Raji (cell line): Measurements from ENCODE around the gene SMTNL2.

Experiments
- POLR2A ChIP-seq: IDR thresholded peaks from 2 replicates; pipeline ENCODE4 v1.6.1; 2011; ENCODE audit warnings: low read depth, low read length, control low read depth; ENCODE audit not compliant: insufficient read depth

The SMTNL2 gene

GRCh38 chr17:4586043-4586442, 1.7 kb downstream of the SMTNL2 start:
- no peak for TF ChIP-seq POLR2A

- no peak for TF ChIP-seq POLR2A
Observed at GRCh38 chr17:4587195-4587594, 2.9 kb downstream of the SMTNL2 start.

DNA sequence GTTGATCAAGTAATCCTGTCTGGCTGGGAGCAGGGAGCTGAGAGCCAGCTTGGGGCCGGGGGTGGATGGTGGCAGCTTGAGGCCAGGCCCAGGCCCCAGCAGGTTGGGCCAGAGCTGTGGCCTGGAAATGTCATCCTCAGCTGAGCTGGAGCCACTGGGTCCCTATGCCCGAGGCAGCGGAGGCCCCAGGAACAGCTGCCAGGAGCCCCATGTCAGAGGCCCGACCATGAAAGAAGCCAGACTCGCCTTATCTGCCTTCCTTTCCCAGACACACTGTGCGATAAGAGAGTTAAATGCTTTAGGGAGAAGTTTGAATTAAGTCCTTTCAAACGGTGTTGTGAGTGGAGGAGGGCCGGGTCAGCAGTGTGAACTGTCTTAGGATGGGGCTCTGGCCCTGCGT, 3.5 kb downstream of the SMTNL2 start:
- no peak for TF ChIP-seq POLR2A

GRCh38 chr17:4588391-4588790, 4.1 kb downstream of the SMTNL2 start:
- no peak for TF ChIP-seq POLR2A

- no peak for TF ChIP-seq POLR2A
Observed at GRCh38 chr17:4588898-4589625, 4.7 kb downstream of the SMTNL2 start.

DNA sequence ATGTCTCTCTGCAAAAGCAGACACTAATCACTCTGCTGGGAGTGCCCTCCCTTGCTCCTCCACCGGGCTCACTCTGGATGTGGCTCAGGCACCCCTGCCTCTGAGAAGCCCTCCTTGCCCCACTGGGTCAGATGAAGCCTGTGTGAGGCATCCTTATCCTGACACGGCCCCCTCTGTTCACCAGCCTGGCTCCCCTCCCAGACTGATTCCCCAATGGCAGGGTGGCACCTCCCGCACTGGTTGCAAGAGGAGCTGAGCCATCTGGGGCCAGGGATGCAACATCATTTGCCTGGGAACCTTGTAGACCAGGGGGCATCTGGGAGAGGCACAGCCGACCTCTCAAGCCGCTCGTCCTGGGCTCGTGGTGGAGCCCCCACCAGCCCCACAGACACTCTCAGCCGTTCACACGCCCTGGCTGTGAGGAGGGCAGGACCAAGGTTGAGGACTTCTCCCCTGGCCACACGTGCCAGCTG, 6.7 kb downstream of the SMTNL2 start:
- TF ChIP-seq POLR2A: no peak

DNA sequence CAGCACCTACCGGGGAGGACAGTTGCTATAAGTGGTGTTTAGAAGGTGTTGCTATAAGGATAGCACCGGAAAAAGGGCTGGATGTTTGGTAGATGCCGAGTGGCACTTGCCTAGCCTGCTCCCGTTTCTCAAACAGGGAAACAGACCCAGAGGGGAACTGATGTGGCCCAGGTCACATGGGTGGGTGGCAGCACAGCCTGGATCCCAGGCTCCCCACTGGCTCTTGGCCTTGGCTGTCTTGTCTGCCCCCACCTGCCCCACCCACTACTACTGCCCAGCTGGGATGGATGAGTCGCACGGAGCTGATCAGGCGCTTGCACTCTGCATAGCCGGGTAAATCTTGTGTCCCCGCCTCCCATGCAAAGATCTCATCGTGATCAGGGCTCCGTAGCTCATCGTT, 7.2 kb downstream of the SMTNL2 start:
- no peak for TF ChIP-seq POLR2A

GRCh38 chr17:4592240-4593005, 8.1 kb downstream of the SMTNL2 start:
- TF ChIP-seq POLR2A: no peak

DNA sequence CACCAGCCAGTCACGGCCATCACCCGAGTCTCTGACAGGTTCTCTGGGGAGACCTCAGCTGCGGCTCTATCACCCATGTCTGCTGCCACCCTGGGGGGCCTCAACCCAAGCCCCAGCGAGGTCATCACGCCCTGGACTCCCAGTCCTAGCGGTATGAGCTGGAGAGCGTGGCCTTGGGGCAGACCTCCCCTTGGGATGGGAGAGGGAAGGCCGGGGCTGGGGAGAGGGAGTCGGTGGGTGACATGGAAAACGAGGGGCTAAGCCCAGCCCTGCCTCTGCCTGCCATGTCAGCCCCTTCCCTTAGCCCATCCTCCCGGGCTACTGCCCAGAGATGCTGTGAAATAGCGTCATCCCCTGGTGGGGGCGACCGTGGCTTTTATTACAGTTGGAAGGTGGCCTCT, 8.7 kb downstream of the SMTNL2 start:
- TF ChIP-seq POLR2A: no peak

- no peak for TF ChIP-seq POLR2A
Observed at GRCh38 chr17:4594406-4594805, 10.1 kb downstream of the SMTNL2 start.

DNA sequence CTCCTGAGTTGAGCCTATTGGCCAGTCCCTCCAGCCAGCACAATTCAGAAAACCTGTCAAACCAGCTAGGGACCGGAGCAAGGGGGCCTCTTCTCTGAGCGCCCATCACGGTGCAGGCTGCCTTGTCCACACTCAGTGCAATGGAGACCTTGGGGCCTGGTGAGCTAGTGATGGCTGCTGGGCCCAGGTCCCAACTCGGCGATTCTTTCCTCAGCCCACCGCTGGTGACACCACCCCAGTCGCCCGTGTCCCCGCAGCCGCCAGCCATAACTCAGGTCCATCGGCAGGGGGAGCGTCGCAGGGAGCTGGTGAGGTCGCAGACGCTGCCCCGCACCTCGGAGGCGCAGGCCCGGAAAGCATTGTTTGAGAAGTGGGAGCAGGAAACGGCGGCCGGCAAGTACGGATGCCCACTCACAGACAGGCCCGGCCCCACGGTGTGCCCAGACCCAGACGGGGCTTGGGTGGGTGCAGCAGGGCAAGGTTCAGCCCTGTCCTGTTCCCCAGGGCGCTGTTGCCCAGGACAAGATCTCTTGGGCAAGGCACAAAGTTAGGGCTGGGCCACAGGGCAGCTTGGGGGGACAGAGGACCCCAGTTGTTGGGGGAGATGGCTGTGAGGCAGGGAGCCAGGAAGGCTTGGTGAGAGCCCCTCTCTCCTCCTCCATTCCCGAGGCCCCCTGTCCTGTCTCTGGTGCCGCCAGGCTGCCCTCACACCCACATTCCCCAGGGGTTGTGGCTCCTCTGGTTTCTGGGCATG, 10.8 kb downstream of the SMTNL2 start:
- TF ChIP-seq POLR2A: no peak

DNA sequence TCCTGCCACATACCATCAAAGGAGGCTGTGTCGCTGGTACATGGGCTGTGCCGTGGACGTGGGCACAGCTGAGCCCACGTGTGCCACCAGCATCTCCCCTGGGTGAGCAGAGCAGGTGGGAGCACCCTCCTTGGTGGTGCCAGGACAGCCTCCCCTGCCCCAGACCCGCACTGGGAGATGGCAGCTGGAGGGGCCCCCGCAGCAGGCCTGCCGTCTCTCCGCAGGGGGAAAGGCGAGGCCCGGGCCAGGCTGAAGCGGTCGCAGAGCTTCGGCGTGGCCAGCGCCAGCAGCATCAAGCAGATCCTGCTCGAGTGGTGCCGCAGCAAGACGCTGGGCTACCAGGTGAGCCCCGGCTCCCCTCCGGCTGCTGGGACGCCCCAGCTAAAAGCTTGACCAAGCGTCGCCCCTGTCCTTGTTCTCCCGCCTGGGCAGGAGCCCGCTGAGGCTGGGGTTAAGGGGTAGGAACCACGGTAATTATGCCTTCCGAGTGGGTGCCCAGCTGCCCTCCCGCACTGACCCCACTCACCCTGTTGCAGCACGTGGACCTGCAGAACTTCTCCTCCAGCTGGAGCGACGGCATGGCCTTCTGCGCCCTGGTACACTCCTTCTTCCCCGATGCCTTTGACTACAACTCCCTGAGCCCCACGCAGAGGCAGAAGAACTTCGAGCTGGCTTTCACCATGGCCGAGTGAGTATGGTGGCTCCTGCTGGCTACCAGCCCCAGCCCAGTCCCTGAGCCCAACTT, 12.5 kb downstream of the SMTNL2 start:
- TF ChIP-seq POLR2A: no peak

GRCh38 chr17:4597975-4598374, 13.6 kb downstream of the SMTNL2 start:
- no peak for TF ChIP-seq POLR2A

DNA sequence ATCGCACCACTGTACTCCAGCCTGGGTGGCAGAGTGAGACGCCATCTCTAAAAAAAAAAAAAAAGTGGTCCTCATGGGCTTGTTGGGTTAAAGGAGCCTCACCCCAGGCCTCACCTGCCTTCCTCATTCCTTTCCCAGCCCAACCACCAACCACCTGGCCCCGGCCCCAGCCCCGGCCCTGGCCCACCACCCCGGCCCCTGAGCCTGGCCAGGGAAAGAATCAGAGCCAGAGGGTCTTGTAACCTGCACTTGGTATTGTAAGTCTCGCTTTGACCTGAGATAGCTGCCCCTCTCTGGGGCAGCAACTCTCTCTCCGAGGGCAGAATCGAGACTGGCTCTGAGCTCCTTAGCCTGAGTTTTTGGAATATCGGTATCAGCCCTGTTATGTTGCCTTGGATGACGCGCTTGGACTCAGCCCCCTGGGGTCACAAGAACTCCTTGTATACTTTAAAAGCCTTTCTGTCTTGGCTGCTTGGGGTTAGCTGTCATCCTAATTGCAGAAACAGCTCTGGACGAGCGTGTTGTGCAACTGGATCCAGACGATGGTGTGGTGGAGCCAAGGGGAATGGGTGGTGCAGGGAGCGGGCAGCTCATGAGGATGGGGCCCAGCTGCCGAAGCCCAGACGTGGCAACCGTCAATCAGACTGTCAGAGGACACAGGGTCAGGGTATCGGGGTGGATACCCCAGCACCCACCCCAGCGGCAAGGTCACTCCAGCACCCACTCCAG, 14.6 kb downstream of the SMTNL2 start:
- no peak for TF ChIP-seq POLR2A
